ENCODE measurements around the gene FOXO4.

GRCh38 chrX:71140440-71140839 lies 44.8 kb downstream of the FOXO4 start:
- TF ChIP-seq ZNF274 (IDR thresholded peaks at IDR 0.05; ENCODE audit: low read depth, low read length) (no peak), YY1 (IDR thresholded peaks at IDR 0.05; ENCODE audit: insufficient read depth, insufficient read length) (no peak), SUZ12 (IDR thresholded peaks at IDR 0.05; ENCODE audit: extremely low read depth, insufficient read depth, insufficient read length) (no peak)
